Transverse colon (tissue), 4 donors: ENCODE data around the gene CHD2. TPM values are rescaled to one million over a fixed set of nuclear protein-coding genes. Genes with fewer than 3 reads are reported as not detected.

Experiments
- DNase-seq: peaks from one replicate; pipeline ENCODE4 v3.0.0-alpha.2; 2019
- H3K27ac ChIP-seq, 4 donors: fragments of 200-600 bp; sonication (generic); 2 replicates each; pipeline ENCODE4 v1.5.1; 2016 to 2018; ENCODE audit warnings: inconsistent platforms in 4 of 4
- H3K27me3 ChIP-seq: fragments of 200-600 bp; sonication (generic); 2 replicates; pipeline ENCODE4 v1.5.1; 2017; ENCODE audit warnings: inconsistent platforms
- H3K36me3 ChIP-seq, 4 donors: fragments of 200-600 bp; sonication (generic); 2 replicates each; pipeline ENCODE4 v1.5.1; 2017 to 2019; ENCODE audit warnings: inconsistent platforms in 4 of 4
- H3K4me1 ChIP-seq, 4 donors: fragments of 200-600 bp; sonication (generic); 2 replicates each; pipeline ENCODE4 v1.5.1; 2017 to 2020; ENCODE audit warnings: inconsistent platforms in 4 of 4
- H3K4me3 ChIP-seq, 4 donors: fragments of 200-600 bp; sonication (generic); 1 replicate in 1 of 4; 2 replicates in 3 of 4; pipeline versions ENCODE4 v1.5.1 to v1.6.1; 2017 to 2019; ENCODE audit warnings: inconsistent platforms in 4 of 4
- H3K9me3 ChIP-seq, 2 donors: fragments of 200-600 bp; sonication (generic); 2 replicates each; pipeline ENCODE4 v1.5.1; 2017 to 2019; ENCODE audit warnings: inconsistent platforms in 2 of 2
- EP300 ChIP-seq: sonication (generic); formaldehyde crosslinking; IDR thresholded peaks from one replicate; pipeline ENCODE4 v1.6.1; 2017; ENCODE audit warnings: antibody characterized with exemption, low read depth
- POLR2A ChIP-seq: fragments of 450-650 bp; IDR thresholded peaks from one replicate; pipeline ENCODE4 v1.6.1; 2016; ENCODE audit warnings: antibody characterized with exemption, mild to moderate bottlenecking, moderate library complexity
- POLR2AphosphoS5 ChIP-seq, 3 donors: sonication (generic); formaldehyde crosslinking; IDR thresholded peaks; one replicate each; pipeline ENCODE4 v1.6.1; 2016; ENCODE audit warnings: antibody characterized with exemption in 3 of 3
- WGBS, 2 donors: methylation state at CpG; one replicate each; pipeline ENCODE4 v1.1.5; 2018; ENCODE audit warnings: low coverage in 1 of 2; 5-methylcytosine and 5-hydroxymethylcytosine counted together
- in situ Hi-C, 4 donors: fragments of 200-750 bp; cut with MboI; loops; one replicate each; pipeline versions ENCODE4 v1.15.0 to v1.15.1; 2017; ENCODE audit warnings: low sequenced_read_pairs in 3 of 4, low pct_ligation_motif_present in 1 of 4, low pct_unique_long_range_greater_than_20kb in 1 of 4
- intact Hi-C: fragments of 100-400 bp; cut with DNase I; formaldehyde crosslinking; loops from one replicate; pipeline ENCODE4 v1.15.1; 2023; ENCODE audit warnings: low total_unique reads
- total RNA-seq, 4 donors: library from RNA; depleted of rRNA; stranded (reverse); fragments of >200 nt; gene quantifications; one replicate each; pipeline ENCODE4 v1.1.0, GENCODE V29; 2016
- TF ChIP-seq, protein P1 (sequence below), 5 experiments: fragments of 200-600 bp in 3 of 5; fragments of 450-650 bp in 2 of 5; sonication (generic) in 3 of 5; IDR thresholded peaks; 1 replicate in 2 of 5; 2 replicates in 3 of 5; pipeline ENCODE4 v1.5.1; 2016 to 2017; ENCODE audit warnings: antibody characterized with exemption in 5 of 5, inconsistent platforms in 3 of 5, mild to moderate bottlenecking in 2 of 5, moderate library complexity in 1 of 5

The CHD2 gene
- total RNA-seq, 4 donors from 2014 or later: 90.5 to 190 (median 138) TPM

- DNase-seq: no peak
- H3K4me1 ChIP-seq: no peaks in the 10 kb centered on the region
- no peaks in the 10 kb centered on the region for H3K27me3 ChIP-seq
- peaks cover 0 to 84% (median 41%) of the 10 kb centered on the region in 4 donors for H3K36me3 ChIP-seq
- no peak overlapping the region for H3K27ac ChIP-seq
- intact Hi-C loops: no loop called here
- in situ Hi-C loops: loop anchor here in 1 of 4 donors (10.0 kb wide), 1 partner anchor 198 kb away; no protein-coding TSS in a partner anchor
- no peak overlapping the region for H3K4me3 ChIP-seq
- TF ChIP-seq EP300 (no peak), POLR2AphosphoS5 (IDR thresholded peaks at IDR 0.05) (no peak), POLR2A (no peak)
- TF ChIP-seq, protein P1, sequence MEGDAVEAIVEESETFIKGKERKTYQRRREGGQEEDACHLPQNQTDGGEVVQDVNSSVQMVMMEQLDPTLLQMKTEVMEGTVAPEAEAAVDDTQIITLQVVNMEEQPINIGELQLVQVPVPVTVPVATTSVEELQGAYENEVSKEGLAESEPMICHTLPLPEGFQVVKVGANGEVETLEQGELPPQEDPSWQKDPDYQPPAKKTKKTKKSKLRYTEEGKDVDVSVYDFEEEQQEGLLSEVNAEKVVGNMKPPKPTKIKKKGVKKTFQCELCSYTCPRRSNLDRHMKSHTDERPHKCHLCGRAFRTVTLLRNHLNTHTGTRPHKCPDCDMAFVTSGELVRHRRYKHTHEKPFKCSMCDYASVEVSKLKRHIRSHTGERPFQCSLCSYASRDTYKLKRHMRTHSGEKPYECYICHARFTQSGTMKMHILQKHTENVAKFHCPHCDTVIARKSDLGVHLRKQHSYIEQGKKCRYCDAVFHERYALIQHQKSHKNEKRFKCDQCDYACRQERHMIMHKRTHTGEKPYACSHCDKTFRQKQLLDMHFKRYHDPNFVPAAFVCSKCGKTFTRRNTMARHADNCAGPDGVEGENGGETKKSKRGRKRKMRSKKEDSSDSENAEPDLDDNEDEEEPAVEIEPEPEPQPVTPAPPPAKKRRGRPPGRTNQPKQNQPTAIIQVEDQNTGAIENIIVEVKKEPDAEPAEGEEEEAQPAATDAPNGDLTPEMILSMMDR (IDR thresholded peaks at IDR 0.05): no peak
- no peaks in the 10 kb centered on the region for H3K9me3 ChIP-seq
- WGBS, 2 donors: 92 to 98% methylated on average over 5 to 9 of the region's 9 CpGs
These were observed 92.6 kb downstream of the CHD2 start for GRCh38 chr15:92992720-92993119.

DNA sequence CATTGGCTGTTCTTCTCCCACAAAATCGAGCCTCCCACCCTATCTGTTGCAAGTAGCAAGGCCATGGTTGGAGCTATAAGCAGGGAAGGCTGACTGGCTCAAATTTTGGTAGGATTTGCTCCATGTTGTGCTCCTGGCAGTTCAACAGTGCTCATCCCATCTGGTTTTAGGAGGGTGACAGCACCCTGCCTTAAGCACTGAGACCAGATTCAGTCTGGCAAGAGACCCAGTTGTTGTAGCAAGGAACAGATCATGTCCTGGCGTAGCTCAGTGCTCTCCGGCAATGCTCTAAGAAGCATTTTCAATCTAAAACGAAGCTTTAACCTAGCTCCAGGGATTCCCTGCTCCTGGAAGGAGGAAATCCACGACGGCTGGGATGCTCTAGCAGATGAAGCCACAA lies 97.7 kb downstream of the CHD2 start:
- intact Hi-C loops: no loop called here
- 92 to 100% methylated on average over 3 to 6 of the region's 6 CpGs for WGBS, 2 donors

GRCh38 chr15:93001156-93001555 lies 101.0 kb downstream of the CHD2 start:
- peaks cover 0 to 92% (median 47%) of the 10 kb centered on the region in 4 donors for H3K36me3 ChIP-seq
- in situ Hi-C loops: no loop called here
- no peak overlapping the region for H3K4me3 ChIP-seq
- no peak overlapping the region for H3K27ac ChIP-seq
- DNase-seq: no peak
- H3K4me1 ChIP-seq: no peaks in the 10 kb centered on the region
- intact Hi-C loops: no loop called here
- WGBS, 2 donors: 95 to 100% methylated on average over 1 to 6 of the region's 6 CpGs
- H3K27me3 ChIP-seq: no peaks in the 10 kb centered on the region
- TF ChIP-seq POLR2AphosphoS5 (IDR thresholded peaks at IDR 0.05): no peak
- TF ChIP-seq, protein P1 (IDR thresholded peaks at IDR 0.05): no peak
- no peak for TF ChIP-seq POLR2A
- no peak for TF ChIP-seq EP300
- H3K9me3 ChIP-seq: no peaks in the 10 kb centered on the region

More for the DNA sequence above, 97.7 kb downstream of the CHD2 start:
- no peaks in the 10 kb centered on the region for H3K27me3 ChIP-seq
- H3K9me3 ChIP-seq: no peaks in the 10 kb centered on the region
- in situ Hi-C loops: loop anchor here in 1 of 4 donors (10.0 kb wide), 1 partner anchor 203 kb away; no protein-coding TSS in a partner anchor
- peaks cover 0 to 99% (median 45%) of the 10 kb centered on the region in 4 donors for H3K36me3 ChIP-seq
- H3K4me1 ChIP-seq: no peaks in the 10 kb centered on the region
- TF ChIP-seq EP300 (no peak), POLR2AphosphoS5 (IDR thresholded peaks at IDR 0.05) (no peak), POLR2A (no peak)
- TF ChIP-seq, protein P1 (IDR thresholded peaks at IDR 0.05): no peak
- no peak overlapping the region for H3K27ac ChIP-seq
- H3K4me3 ChIP-seq: no peak overlapping the region
- no peak for DNase-seq

- 88 to 93% methylated on average over 2 of the region's 2 CpGs for WGBS, 2 donors
- no peak for DNase-seq
- intact Hi-C loops (no loop called here), in situ Hi-C loops (no loop called here)
- Histone ChIP-seq H3K9me3 (no peaks in the 10 kb centered on the region), H3K4me3 (no peak overlapping the region), H3K27me3 (no peaks in the 10 kb centered on the region), H3K36me3 (peaks cover 0 to 94% (median 43%) of the 10 kb centered on the region in 4 donors), H3K4me1 (no peaks in the 10 kb centered on the region), H3K27ac (no peak overlapping the region)
- TF ChIP-seq POLR2AphosphoS5 (IDR thresholded peaks at IDR 0.05): no peak
- TF ChIP-seq EP300: no peak
- TF ChIP-seq, protein P1 (IDR thresholded peaks at IDR 0.05): no peak
- no peak for TF ChIP-seq POLR2A
These were observed 101.8 kb downstream of the CHD2 start for GRCh38 chr15:93001881-93002280.
